SK-N-SH treated with all-trans-retinoic acid at 6 μM for 48 hours (cell line): ENCODE data around the gene RAMACL.

ENCODE experiments used
- ATAC-seq: fragments of 200-7000 bp; cut with Tn5 transposase; 3 replicates; pipeline ENCODE4 v1.9.1; 2020; ENCODE audit warnings: mild to moderate bottlenecking, moderate library complexity
- ARNTL ChIP-seq: fragments of 450-650 bp; formaldehyde crosslinking; IDR thresholded peaks from 2 replicates; pipeline ENCODE4 v1.5.0; 2020; ENCODE audit warnings: low read depth, mild to moderate bottlenecking, moderate library complexity, borderline replicate concordance
- BACH2 ChIP-seq: fragments of 250-450 bp; sonication (Bioruptor Pico); IDR thresholded peaks from 2 replicates; pipeline ENCODE4 v1.9.0; 2021; ENCODE audit warnings: mild to moderate bottlenecking, borderline replicate concordance
- CSDC2 ChIP-seq: fragments of 250-450 bp; sonication (Bioruptor Pico); IDR thresholded peaks from 2 replicates; pipeline ENCODE4 v1.5.0; 2020; ENCODE audit warnings: mild to moderate bottlenecking, moderate library complexity
- ESRRG ChIP-seq: fragments of 250-450 bp; sonication (Bioruptor Pico); IDR thresholded peaks from 2 replicates; pipeline ENCODE4 v1.6.1; 2021; ENCODE audit warnings: mild to moderate bottlenecking
- GLIS3 ChIP-seq: fragments of 250-450 bp; sonication (Bioruptor Pico); IDR thresholded peaks from 2 replicates; pipeline ENCODE4 v1.5.0; 2020; ENCODE audit warnings: mild to moderate bottlenecking, moderate library complexity
- ISL1 ChIP-seq: fragments of 250-450 bp; sonication (Bioruptor Pico); IDR thresholded peaks from 2 replicates; pipeline ENCODE4 v2.1.2; 2022; ENCODE audit warnings: mild to moderate bottlenecking, moderate library complexity
- OSR1 ChIP-seq: fragments of 250-450 bp; sonication (Bioruptor Pico); IDR thresholded peaks from 2 replicates; pipeline ENCODE4 v1.8.0; 2022; ENCODE audit warnings: moderate library complexity, mild to moderate bottlenecking, inconsistent platforms
- PPARA ChIP-seq: fragments of 250-450 bp; sonication (Bioruptor Pico); IDR thresholded peaks from 2 replicates; pipeline ENCODE4 v1.5.0; 2020; ENCODE audit warnings: mild to moderate bottlenecking, borderline replicate concordance
- TCF4 ChIP-seq: fragments of 250-450 bp; sonication (Bioruptor Pico); IDR thresholded peaks from 2 replicates; pipeline ENCODE4 v1.8.0; 2021; ENCODE audit warnings: mild to moderate bottlenecking, moderate library complexity, borderline replicate concordance
- TOX ChIP-seq: fragments of 250-450 bp; sonication (Bioruptor Pico); IDR thresholded peaks from 2 replicates; pipeline ENCODE4 v1.8.0; 2021; ENCODE audit warnings: mild to moderate bottlenecking, moderate library complexity, borderline replicate concordance
- ZC3H10 ChIP-seq: fragments of 250-450 bp; sonication (Bioruptor Pico); IDR thresholded peaks from 2 replicates; pipeline ENCODE4 v1.5.1; 2021; ENCODE audit warnings: mild to moderate bottlenecking, moderate library complexity
- ZFP3 ChIP-seq: fragments of 250-450 bp; sonication (Bioruptor Pico); IDR thresholded peaks from 2 replicates; pipeline ENCODE4 v1.5.0; 2020; ENCODE audit warnings: mild to moderate bottlenecking, moderate library complexity
- ZFP30 ChIP-seq: fragments of 450-650 bp; formaldehyde crosslinking; IDR thresholded peaks from 2 replicates; pipeline ENCODE4 v1.5.0; 2022; ENCODE audit warnings: mild to moderate bottlenecking, moderate library complexity
- ZNF70 ChIP-seq: fragments of 450-650 bp; formaldehyde crosslinking; IDR thresholded peaks from 2 replicates; pipeline ENCODE4 v1.5.0; 2020; ENCODE audit warnings: mild to moderate bottlenecking, moderate library complexity
- ZNF8 ChIP-seq: fragments of 450-650 bp; formaldehyde crosslinking; IDR thresholded peaks from 2 replicates; pipeline ENCODE4 v1.5.0; 2020; ENCODE audit warnings: mild to moderate bottlenecking, moderate library complexity
- TF ChIP-seq, protein P1 (sequence below): fragments of 250-450 bp; sonication (Bioruptor Pico); IDR thresholded peaks from 2 replicates; pipeline ENCODE4 v1.5.1; 2020; ENCODE audit warnings: low read depth, mild to moderate bottlenecking, moderate library complexity
- TF ChIP-seq, protein P2 (sequence below): fragments of 250-450 bp; sonication (Bioruptor Pico); IDR thresholded peaks from 2 replicates; pipeline ENCODE4 v1.5.1; 2021; ENCODE audit warnings: mild to moderate bottlenecking, moderate library complexity
- TF ChIP-seq, protein P3 (sequence below): fragments of 250-450 bp; sonication (Bioruptor Pico); IDR thresholded peaks from 2 replicates; pipeline ENCODE4 v1.8.0; 2021; ENCODE audit warnings: low read depth, mild to moderate bottlenecking, moderate library complexity, borderline replicate concordance
- TF ChIP-seq, protein P4 (sequence below): fragments of 250-450 bp; sonication (Bioruptor Pico); IDR thresholded peaks from 2 replicates; pipeline ENCODE4 v1.8.0; 2020; ENCODE audit warnings: mild to moderate bottlenecking, moderate library complexity, borderline replicate concordance
- TF ChIP-seq, protein P5 (sequence below): fragments of 250-450 bp; sonication (Bioruptor Pico); IDR thresholded peaks from 2 replicates; pipeline ENCODE4 v1.5.0; 2020; ENCODE audit warnings: mild to moderate bottlenecking, moderate library complexity

RAMACL gene

DNA sequence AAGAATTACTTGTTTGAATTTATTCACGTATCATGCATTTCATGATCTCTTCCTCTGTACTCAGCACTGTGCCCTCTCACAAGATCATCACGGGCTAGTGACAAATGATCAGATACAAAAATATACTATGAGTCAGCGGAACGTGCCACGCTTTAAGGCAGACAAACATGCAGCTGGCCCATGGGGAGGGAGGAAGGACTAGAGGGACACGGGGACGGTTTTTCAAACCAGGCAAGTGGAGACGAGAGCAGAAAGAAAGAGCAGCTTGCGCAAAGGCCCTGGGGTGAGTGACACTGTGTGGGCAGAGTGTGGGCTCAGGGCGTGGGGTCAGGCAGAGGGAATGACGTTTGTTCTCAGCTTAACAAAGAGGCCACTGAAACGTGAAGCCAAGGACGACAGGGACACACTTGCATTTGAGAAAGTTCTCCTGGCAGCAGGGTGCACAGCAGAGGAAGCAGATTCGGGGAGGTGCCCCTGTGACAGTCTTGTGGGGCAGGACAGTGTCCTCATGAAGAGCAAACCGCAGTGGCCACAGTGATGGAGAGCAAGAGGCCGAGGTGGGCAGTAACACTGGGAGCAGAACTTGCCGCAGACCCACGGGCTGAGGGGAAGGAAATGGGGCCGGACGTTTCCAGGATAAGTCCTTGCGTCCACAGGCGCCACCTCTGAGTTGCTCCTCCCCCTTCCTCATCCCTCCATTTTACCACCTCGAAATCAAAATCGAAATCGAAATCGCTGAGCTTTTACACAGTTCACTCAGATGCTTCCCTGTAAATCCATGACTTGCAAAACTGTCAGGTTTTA lies 47.5 kb upstream of the RAMACL start:
- TF ChIP-seq, protein P1, sequence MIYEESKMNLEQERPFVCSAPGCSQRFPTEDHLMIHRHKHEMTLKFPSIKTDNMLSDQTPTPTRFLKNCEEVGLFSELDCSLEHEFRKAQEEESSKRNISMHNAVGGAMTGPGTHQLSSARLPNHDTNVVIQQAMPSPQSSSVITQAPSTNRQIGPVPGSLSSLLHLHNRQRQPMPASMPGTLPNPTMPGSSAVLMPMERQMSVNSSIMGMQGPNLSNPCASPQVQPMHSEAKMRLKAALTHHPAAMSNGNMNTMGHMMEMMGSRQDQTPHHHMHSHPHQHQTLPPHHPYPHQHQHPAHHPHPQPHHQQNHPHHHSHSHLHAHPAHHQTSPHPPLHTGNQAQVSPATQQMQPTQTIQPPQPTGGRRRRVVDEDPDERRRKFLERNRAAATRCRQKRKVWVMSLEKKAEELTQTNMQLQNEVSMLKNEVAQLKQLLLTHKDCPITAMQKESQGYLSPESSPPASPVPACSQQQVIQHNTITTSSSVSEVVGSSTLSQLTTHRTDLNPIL (CRISPR knock-in tag): no peak
- TF ChIP-seq ZFP3 (CRISPR knock-in tag) (no peak), TCF4 (CRISPR knock-in tag) (no peak), ZNF70 (no peak), OSR1 (no peak), ESRRG (no peak), ZNF8 (CRISPR knock-in tag) (no peak), ARNTL (no peak)
- TF ChIP-seq, protein P2, sequence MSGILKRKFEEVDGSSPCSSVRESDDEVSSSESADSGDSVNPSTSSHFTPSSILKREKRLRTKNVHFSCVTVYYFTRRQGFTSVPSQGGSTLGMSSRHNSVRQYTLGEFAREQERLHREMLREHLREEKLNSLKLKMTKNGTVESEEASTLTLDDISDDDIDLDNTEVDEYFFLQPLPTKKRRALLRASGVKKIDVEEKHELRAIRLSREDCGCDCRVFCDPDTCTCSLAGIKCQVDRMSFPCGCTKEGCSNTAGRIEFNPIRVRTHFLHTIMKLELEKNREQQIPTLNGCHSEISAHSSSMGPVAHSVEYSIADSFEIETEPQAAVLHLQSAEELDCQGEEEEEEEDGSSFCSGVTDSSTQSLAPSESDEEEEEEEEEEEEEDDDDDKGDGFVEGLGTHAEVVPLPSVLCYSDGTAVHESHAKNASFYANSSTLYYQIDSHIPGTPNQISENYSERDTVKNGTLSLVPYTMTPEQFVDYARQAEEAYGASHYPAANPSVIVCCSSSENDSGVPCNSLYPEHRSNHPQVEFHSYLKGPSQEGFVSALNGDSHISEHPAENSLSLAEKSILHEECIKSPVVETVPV (CRISPR knock-in tag): no peak
- TF ChIP-seq, protein P3, sequence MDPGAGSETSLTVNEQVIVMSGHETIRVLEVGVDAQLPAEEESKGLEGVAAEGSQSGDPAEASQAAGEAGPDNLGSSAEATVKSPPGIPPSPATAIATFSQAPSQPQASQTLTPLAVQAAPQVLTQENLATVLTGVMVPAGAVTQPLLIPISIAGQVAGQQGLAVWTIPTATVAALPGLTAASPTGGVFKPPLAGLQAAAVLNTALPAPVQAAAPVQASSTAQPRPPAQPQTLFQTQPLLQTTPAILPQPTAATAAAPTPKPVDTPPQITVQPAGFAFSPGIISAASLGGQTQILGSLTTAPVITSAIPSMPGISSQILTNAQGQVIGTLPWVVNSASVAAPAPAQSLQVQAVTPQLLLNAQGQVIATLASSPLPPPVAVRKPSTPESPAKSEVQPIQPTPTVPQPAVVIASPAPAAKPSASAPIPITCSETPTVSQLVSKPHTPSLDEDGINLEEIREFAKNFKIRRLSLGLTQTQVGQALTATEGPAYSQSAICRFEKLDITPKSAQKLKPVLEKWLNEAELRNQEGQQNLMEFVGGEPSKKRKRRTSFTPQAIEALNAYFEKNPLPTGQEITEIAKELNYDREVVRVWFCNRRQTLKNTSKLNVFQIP (CRISPR knock-in tag): no peak
- ATAC-seq: peak; percentile 34; the same call in 1 of the 3 replicates

DNA sequence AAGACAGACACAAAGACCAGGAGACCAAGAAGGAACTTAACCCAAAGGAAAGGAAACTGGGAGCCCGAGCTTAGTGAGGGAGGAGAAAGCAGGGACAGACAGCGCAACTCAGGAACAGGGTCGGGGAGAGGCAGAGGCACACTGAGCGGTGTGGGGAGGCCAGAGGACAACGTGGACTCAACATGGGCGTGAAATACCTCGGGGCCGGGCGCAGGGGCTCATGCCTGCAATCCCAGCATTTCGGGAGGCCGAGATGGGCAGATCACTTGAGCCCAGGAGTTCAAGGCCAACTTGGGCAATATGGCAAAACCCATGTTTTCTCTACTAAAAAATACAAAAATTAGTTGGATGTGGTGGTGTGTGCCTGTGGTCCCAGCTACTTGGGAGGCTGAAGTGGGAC lies 46.3 kb upstream of the RAMACL start:
- no peak for ATAC-seq
- no peak for TF ChIP-seq TOX

DNA sequence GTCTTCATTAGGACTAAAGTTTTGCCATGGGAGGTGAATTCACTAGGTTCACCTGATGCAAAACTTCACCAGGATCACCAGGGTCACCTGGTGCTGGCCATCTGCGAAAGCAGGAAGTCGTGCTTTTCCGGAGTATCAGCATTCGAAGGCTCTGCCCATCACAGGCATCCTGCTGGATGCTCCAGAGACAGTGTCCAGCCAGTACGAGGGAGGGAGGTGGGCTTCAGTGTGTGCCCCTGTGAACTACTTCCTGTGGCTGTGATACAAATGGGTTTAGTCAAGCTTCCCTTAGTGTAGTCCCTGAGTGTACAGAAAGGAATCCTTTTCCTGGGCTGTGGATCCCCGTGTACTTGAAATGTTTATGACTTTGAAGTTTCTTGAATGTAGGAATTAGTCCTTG lies 44.0 kb upstream of the RAMACL start:
- ATAC-seq: no peak
- no peak for TF ChIP-seq ZFP30 (CRISPR knock-in tag)
- no peak for TF ChIP-seq ISL1 (CRISPR knock-in tag)
- no peak for TF ChIP-seq CSDC2
- no peak for TF ChIP-seq ZFP3 (CRISPR knock-in tag)
- no peak for TF ChIP-seq ESRRG
- TF ChIP-seq TOX: no peak
- TF ChIP-seq TCF4 (CRISPR knock-in tag): no peak
- TF ChIP-seq, protein P3 (CRISPR knock-in tag): no peak
- TF ChIP-seq, protein P4, sequence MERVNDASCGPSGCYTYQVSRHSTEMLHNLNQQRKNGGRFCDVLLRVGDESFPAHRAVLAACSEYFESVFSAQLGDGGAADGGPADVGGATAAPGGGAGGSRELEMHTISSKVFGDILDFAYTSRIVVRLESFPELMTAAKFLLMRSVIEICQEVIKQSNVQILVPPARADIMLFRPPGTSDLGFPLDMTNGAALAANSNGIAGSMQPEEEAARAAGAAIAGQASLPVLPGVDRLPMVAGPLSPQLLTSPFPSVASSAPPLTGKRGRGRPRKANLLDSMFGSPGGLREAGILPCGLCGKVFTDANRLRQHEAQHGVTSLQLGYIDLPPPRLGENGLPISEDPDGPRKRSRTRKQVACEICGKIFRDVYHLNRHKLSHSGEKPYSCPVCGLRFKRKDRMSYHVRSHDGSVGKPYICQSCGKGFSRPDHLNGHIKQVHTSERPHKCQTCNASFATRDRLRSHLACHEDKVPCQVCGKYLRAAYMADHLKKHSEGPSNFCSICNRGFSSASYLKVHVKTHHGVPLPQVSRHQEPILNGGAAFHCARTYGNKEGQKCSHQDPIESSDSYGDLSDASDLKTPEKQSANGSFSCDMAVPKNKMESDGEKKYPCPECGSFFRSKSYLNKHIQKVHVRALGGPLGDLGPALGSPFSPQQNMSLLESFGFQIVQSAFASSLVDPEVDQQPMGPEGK (CRISPR knock-in tag): no peak
- TF ChIP-seq, protein P5, sequence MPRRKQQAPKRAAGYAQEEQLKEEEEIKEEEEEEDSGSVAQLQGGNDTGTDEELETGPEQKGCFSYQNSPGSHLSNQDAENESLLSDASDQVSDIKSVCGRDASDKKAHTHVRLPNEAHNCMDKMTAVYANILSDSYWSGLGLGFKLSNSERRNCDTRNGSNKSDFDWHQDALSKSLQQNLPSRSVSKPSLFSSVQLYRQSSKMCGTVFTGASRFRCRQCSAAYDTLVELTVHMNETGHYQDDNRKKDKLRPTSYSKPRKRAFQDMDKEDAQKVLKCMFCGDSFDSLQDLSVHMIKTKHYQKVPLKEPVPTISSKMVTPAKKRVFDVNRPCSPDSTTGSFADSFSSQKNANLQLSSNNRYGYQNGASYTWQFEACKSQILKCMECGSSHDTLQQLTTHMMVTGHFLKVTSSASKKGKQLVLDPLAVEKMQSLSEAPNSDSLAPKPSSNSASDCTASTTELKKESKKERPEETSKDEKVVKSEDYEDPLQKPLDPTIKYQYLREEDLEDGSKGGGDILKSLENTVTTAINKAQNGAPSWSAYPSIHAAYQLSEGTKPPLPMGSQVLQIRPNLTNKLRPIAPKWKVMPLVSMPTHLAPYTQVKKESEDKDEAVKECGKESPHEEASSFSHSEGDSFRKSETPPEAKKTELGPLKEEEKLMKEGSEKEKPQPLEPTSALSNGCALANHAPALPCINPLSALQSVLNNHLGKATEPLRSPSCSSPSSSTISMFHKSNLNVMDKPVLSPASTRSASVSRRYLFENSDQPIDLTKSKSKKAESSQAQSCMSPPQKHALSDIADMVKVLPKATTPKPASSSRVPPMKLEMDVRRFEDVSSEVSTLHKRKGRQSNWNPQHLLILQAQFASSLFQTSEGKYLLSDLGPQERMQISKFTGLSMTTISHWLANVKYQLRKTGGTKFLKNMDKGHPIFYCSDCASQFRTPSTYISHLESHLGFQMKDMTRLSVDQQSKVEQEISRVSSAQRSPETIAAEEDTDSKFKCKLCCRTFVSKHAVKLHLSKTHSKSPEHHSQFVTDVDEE (CRISPR knock-in tag): no peak
- TF ChIP-seq ZC3H10 (CRISPR knock-in tag): no peak
- TF ChIP-seq PPARA: no peak
- no peak for TF ChIP-seq BACH2 (CRISPR knock-in tag)
- no peak for TF ChIP-seq ZNF70
- TF ChIP-seq GLIS3 (CRISPR knock-in tag): no peak
- TF ChIP-seq, protein P1 (CRISPR knock-in tag): no peak
- TF ChIP-seq ARNTL: no peak
